Measurements from ENCODE around the gene FCN3.
"Not testable (repeated sequence)": the region's sequence is repeated elsewhere in the genome, so short reads cannot be mapped to it uniquely, and the experiment has no call there.

Gene FCN3

DNA sequence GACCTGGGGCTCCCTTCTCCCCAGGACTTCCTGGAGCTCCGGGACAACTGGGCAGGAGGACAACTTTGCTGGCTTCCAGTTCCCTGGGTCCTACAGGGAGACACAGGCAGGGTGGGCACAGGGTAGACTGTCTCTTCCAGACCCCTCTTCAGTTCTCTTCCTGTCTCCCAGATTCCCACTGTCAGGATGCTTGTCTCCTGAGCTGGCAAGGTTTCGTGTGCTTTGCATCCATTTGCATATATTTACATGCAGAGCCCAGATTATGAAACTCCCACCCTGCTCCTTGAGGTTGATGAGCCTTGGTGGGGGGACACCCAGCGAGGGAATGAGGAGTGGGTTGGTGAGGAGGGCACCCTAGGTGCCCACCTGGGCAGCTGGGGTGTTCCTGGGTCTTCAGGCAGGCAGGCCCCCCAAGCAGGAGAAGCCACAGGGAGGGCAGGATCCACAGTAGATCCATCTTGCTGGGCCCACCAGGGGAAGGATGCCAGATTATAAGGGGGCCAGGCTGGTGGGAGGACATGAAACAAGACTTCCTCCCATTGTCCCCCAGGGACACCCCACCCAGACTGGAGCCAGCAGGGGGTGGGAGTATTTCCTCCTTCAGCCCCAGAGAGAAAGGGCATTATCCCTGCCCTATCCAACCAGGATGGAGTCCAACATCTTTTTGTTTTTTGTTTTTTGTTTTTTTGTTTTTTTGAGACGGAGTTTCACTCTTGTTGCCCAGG is at the start of gene FCN3:
TSS of gene FCN3 (minus strand) at position 463 of the 725 bp plus-strand sequence. CDS start at position 457, 6 bp downstream.
- DNase-seq = no peak

- no peak for DNase-seq
These were observed 49.1 kb upstream of the FCN3 start for GRCh38 chr1:27423709-27424108.

GRCh38 chr1:27418326-27419185 is 43.9 kb upstream of the FCN3 start:
- DNase-seq = peak; percentile 48 to 59

- DNase-seq = no peak
These were observed 43.1 kb upstream of the FCN3 start for GRCh38 chr1:27417713-27418112.

DNA sequence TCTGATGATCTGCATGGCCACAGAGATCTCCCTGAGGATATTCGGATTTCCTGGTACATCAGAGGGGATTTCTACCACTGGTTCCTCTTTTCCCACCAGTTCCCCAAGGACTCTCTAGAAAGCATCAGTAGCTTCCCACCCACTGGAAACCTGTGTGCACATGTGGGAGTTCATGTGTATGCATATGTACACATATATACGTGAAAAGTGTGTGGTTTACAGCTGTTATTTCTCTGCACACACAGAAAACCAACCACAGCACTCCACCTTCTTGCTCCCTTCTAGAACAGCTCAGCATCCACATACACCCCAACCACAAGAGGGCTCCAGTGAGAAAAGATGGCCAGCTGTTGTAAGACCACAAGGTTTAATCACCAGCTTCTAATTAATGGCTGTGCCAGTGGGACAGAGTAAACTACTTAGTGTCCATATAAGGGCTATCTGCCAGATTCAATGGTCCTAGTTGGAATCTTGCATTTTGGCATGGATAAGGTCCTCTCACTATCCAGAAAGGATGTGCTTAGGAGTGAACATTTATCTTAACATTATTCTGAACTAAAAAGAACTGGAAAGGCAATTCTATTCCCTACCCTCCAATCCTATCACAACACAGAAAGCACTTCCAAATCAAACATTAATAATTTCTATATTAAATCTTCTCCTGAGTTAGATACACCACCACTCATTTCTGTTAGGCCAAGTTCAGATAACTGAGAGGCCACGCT is 41.9 kb upstream of the FCN3 start:
- DNase-seq = peak; percentile 40 to 55

GRCh38 chr1:27414091-27414490 is 39.5 kb upstream of the FCN3 start:
- no peak for DNase-seq

DNA sequence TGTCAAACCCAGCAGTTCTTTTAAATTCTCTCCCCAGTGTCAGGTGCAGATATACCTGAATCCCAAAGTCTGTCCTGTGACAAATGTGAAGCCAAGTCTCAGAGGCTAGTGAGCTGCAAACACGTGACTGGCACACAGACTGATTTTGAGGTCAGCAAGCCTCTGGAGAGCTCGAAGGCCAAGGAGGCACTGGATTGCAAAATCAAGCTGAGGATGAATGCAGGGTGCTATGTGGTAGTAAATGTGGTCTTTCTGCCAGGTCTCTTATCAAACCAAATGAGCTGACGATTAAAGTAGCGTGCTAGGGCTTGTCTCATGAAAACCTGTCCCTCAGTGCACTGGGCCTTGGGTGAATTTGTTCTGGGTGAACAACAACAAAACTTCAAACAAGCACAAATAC is 38.4 kb upstream of the FCN3 start:
- DNase-seq = no peak

DNA sequence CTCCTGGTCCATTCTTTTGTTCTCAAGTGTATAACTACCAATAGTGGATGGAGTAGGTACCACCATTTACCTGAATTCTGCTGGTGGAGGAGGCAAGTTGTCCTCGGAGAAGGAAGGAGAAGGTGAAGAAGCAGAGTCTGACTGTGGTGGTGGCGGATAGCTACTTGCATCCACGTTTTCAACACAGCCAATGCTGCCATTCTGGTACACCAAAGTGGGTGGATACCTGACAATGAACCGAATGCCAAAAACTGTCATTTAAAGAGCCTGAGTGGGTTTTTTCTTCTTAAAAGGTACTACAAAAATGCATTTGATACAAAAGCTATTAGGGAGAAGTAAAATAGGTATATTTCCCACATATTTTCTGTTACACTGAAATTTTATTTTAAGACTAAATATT is 37.9 kb upstream of the FCN3 start:
- no peak for DNase-seq

DNA sequence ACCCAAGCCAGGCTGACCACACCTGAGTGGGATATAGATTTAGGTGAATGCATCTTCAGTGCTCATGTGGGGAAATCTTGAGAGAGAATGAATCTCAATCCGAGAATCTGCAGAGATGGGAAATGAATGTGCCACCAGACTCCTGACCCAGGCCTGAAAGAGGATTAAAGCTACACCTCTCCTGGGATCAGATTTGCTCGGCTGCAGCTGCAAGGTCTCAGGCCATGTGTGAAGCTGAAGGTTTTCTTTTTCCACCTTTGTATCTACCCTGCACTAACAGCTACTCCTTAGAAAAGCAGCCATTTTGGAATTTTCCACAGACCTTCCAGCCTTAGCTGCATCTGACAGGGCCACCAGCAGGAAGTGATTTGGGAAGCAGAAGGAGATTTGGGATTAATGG is 36.1 kb upstream of the FCN3 start:
- no peak for DNase-seq

- DNase-seq = no peak
These were observed 35.0 kb upstream of the FCN3 start for GRCh38 chr1:27409669-27410068.

GRCh38 chr1:27408151-27408550 is 33.5 kb upstream of the FCN3 start:
- DNase-seq = no peak

DNA sequence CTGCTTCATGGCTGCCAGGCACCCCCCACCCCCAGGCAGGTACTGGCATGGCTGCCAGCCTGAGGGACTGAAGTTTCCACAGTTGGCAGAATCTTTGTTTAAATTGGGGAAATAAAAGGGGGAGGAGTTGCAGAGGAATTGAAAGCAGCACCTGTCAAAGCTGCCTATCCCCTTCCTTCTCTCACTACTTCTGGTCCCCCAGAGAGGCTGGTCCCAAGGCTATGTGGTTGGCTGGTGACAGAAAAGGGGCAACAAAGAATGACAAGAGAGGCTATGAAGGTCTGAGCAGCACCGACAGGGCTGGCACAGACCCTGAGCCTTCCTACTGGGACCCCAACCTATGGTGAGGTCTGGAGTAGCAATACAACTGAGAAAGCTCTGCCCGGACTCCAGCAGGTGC is 32.2 kb upstream of the FCN3 start:
- not testable (repeated sequence) for DNase-seq

DNA sequence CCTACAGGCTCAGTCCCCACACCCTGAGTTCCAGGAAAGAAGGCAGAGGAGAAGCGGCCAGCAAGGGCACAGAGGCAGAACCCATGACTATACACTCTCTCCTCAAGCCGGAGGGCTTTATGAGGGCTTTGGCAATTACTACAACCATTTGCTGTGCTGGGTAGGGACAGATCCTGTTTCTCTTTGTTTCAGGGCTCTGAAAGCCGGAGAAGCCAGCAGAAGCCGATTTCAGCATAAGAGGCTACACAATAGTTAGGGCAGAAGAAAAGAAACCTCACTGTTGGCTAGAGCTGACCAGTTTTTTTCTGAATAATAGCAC is 31.7 kb upstream of the FCN3 start:
- DNase-seq = no peak

DNA sequence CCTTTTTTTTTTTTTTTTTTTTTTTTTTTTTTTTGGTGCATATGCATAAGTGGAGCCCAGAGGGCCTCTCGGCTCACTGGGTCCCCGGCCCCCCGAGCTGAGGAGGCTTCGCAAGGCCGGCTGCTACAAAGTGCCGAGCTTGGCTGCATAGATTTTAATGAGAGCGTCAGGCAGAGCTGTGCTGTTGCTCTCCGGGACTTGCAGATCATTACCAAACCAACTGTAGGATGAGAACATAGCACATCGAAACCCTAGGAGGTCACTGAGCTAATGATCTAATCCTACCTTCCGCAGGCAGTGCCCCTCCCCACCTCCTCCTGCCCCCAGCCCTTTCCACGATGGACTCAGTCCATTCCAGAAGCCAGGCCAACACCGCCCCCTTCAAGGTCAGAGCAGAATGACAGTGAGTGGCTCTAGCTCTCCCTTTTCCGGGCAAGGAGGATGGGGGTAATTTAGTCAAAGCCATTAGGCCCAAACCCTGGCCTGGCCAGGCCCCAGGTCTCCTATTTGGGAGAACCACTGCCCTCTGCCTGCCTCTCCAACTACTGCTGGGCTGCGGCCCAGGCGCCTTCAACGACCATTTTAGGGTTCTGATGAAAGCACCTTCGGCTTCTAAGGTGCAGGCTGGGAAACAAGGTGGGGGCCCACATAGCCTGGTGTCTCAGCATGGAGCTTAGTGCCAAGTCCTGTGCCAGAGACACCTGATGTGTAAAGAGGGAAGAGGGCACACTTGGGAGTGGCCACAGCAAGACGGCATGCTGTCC is 31.2 kb upstream of the FCN3 start:
- not testable (repeated sequence) for DNase-seq

DNA sequence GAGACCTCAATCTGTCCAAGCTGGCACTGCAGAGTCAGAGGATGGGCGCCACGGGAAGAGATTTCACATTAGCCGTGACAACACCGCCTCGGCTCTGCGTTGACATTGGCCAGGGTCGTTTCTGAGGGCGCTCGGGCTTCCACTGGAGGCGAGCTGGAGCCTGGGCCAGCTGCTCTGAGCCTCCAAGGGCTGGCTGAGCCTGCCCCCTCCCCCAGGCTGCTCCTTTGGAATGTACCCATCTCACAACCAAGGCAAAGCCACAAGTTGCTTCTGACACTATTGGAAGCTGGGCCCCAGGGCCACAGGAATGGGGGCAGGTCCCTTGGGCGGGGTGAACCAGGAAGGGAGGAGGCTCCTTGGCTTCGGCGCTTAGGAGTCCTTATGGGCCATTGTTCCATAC is 30.4 kb upstream of the FCN3 start:
- no peak for DNase-seq

GRCh38 chr1:27403931-27404330 is 29.3 kb upstream of the FCN3 start:
- no peak for DNase-seq

DNA sequence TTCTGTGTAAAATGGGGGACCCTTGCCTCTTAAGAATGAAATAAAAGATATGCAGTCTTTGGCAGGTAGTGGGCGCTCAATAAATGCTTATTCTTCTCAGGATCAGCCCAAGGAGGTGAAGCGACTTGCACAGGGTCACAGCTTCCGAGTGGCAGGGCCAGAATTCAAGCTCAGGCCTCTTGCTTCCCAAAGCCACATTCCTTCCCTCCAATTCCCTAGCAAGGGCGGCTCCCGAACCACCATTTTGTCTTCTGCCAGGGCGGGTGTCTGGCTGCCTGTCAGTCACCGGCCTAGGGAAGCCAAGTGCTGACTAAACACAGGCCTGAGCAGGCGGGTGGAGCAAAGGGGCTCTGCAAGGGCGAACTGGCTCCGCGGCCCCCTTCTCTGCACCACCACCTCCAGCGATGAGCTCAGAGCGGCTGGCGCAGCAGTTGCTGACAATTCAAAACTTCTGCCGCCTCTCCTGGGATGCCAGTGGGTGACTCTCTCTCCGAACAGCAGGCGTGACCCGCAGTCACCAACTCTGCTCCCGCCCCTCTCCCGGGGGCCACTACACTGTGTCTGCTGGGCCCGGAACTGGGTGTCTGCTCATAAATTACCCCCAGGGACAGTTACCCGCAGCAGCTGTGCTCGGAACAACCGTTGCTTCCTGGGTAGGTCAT is 28.6 kb upstream of the FCN3 start:
- no peak for DNase-seq

- DNase-seq = no peak
These were observed 27.7 kb upstream of the FCN3 start for GRCh38 chr1:27402349-27402754.

DNA sequence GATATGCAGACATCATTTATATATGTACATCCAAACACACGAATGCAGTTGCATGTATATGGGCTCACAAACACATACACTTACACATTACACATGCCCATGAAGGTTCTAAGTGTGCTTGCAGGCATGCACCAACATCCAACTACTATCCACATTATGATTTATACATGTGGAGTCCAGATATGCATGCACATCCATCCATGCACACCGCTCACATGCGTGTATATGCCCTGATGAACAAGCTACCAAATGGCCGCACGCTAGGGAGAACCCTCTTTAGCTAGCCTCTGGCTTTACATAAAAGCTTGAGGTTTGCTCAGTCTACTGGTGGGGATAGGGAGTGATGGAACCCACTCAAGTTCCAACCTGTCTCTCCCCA is 26.3 kb upstream of the FCN3 start:
- no peak for DNase-seq

GRCh38 chr1:27400082-27400962 is 25.7 kb upstream of the FCN3 start:
- DNase-seq = no peak

GRCh38 chr1:27399251-27400025 is 24.8 kb upstream of the FCN3 start:
- no peak for DNase-seq
